ENCODE data around the gene ZMYND8. TPM values are rescaled to one million over a fixed set of nuclear protein-coding genes. Genes with fewer than 3 reads are reported as not detected.

ZMYND8 gene
- total and polyA plus RNA-seq, 2 of the 4 experiments (the other 2 are of a cell fraction): 24.0 to 28.2 TPM

- H3K79me1 ChIP-seq (ENCODE audit: low read depth in 1 of 2, low read length in 2 of 2): peaks cover 13 to 28% of the 10 kb centered on the region in 2 experiments; a peak in 3 of 4 replicates
- DNase-seq (no peak), ATAC-seq (ENCODE audit: low read depth) (no peak)
- H4K5ac ChIP-seq (ENCODE audit: low read depth, low read length): no peak overlapping the region
- dilution Hi-C loops (cut with HindIII; ENCODE audit: low sequenced_read_pairs, unreplicated experiment): no loop called here
- TF ChIP-seq ELK1 (IDR thresholded peaks at IDR 0.05; ENCODE audit: borderline replicate concordance, low read depth, low read length) (no peak), NFE2L2 (IDR thresholded peaks at IDR 0.05; ENCODE audit: low read depth, low read length) (no peak), CEBPB (IDR thresholded peaks at IDR 0.05; ENCODE audit: low read depth, low read length) (no peak)
- intact Hi-C loops (cut with micrococcal nuclease): no loop called here
- no peaks in the 10 kb centered on the region for H3K4me1 ChIP-seq (ENCODE audit: control insufficient read depth, insufficient read depth, low read length)
- no peak overlapping the region for H3K18ac ChIP-seq (ENCODE audit: low read depth, low read length)
- H3K36me3 ChIP-seq (ENCODE audit: control insufficient read depth, insufficient read depth, low read length): peaks cover 39% of the 10 kb centered on the region
- H3K4me2 ChIP-seq (ENCODE audit: low read depth, low read length): no peak overlapping the region
- H4K91ac ChIP-seq (ENCODE audit: insufficient read depth, low read depth, low read length): no peak overlapping the region
- H3K9ac ChIP-seq (ENCODE audit: low read depth, low read length): no peak overlapping the region
- H2BK20ac ChIP-seq (ENCODE audit: low read depth, low read length): no peak overlapping the region
- ChIA-PET CTCF (interaction anchor here (0.5 to 4.7 kb wide), 2 partner anchors 31 to 163 kb away, joined by 3 to 20 read pairs; no protein-coding TSS in a partner anchor), POLR2A (ENCODE audit: unreplicated experiment) (no interaction called here)
- no peak overlapping the region for H3K14ac ChIP-seq (replicated peaks; ENCODE audit: low read depth, low read length)
- in situ Hi-C loops (cut with MboI; ENCODE audit: low sequenced_read_pairs): no loop called here
- no peak overlapping the region for H4K8ac ChIP-seq (ENCODE audit: low read depth in 2 of 2, low read length in 2 of 2)
- BruUV-seq (replicated peaks): no TSS peak
- H2BK5ac ChIP-seq (ENCODE audit: low read depth, low read length, poor library complexity, severe bottlenecking): no peak overlapping the region
- H2BK120ac ChIP-seq (ENCODE audit: low read depth, low read length): no peak overlapping the region
- no peak overlapping the region for H2BK15ac ChIP-seq (ENCODE audit: low read depth, low read length)
- no peaks in the 10 kb centered on the region for H4K20me1 ChIP-seq (ENCODE audit: insufficient read depth, low read length)
- WGBS, 2 experiments (ENCODE audit: extremely low coverage in 2 of 2, insufficient read length in 1 of 2): 100% methylated on average over 4 of the region's 16 CpGs; no CpG with 5 or more reads in 1 of the 2 experiments
- H3K27ac ChIP-seq (ENCODE audit: insufficient read depth, low read length): no peak overlapping the region
- no peak overlapping the region for H2AK5ac ChIP-seq (ENCODE audit: low read depth, low read length)
- no peak overlapping the region for H3K4me3 ChIP-seq (ENCODE audit: insufficient read depth, low read depth, low read length)
- H3K27me3 ChIP-seq (ENCODE audit: control insufficient read depth, insufficient read depth, low read length): no peaks in the 10 kb centered on the region
- no peak overlapping the region for H3K23ac ChIP-seq (ENCODE audit: low read depth, low read length)
- H3K56ac ChIP-seq (ENCODE audit: extremely low read depth, insufficient read depth, low read length): no peak overlapping the region
- H2AFZ ChIP-seq (replicated peaks; ENCODE audit: low read length, poor library complexity): no peak overlapping the region
- H3K9me1 ChIP-seq (ENCODE audit: insufficient read depth, low read length): peaks cover 2% of the 10 kb centered on the region; the same call in 1 of the 2 replicates
- no peak overlapping the region for H2AK9ac ChIP-seq (replicated peaks; ENCODE audit: low read depth, low read length, poor library complexity)
- no peaks in the 10 kb centered on the region for H3K9me3 ChIP-seq (ENCODE audit: control insufficient read depth, insufficient read depth, low read length)
- H3K4ac ChIP-seq (ENCODE audit: low read depth, low read length): no peak overlapping the region
Observed at GRCh38 chr20:47221036-47221625, 135.4 kb downstream of the ZMYND8 start.

All from IMR-90 (cell line).